ENCODE data around the gene PBOV1. TPM values are rescaled to one million over a fixed set of nuclear protein-coding genes. Genes with fewer than 3 reads are reported as not detected.

PBOV1 gene
- total and polyA plus RNA-seq, 4 experiments from 2014 or later = not detected

GRCh38 chr6:138204792-138205384 lies 13.4 kb downstream of the PBOV1 start:
- no peak overlapping the region for H3K4me3 ChIP-seq (ENCODE audit: low read length in 2 of 2)
- CTCF ChIA-PET (ENCODE audit: partially characterized antibody) = no interaction called here
- H3K36me3 ChIP-seq (ENCODE audit: insufficient read depth, low read length) = no peaks in the 10 kb centered on the region
- H3K9me3 ChIP-seq (ENCODE audit: control insufficient read depth in 1 of 2, low read length in 2 of 2) = no peaks in the 10 kb centered on the region
- POLR2A ChIA-PET (ENCODE audit: partially characterized antibody) = no interaction called here
- Mint-ChIP-seq H3K36me3 (no peaks in the 10 kb centered on the region), H3K4me3 (no peak overlapping the region), H3K9me3 (peaks cover 0 to 3% (median 0%) of the 10 kb centered on the region in 8 donors), H3K4me1 (no peaks in the 10 kb centered on the region), H3K27me3 (peaks cover 14 to 25% of the 10 kb centered on the region in 2 donors), H3K27ac (no peak overlapping the region)
- H3K4me1 ChIP-seq (ENCODE audit: insufficient read depth, low read length) = no peaks in the 10 kb centered on the region
- intact Hi-C loops (cut with micrococcal nuclease) = no loop called here
- no peak for DNase-seq
- H3K27me3 ChIP-seq (ENCODE audit: insufficient read depth, low read length) = no peaks in the 10 kb centered on the region
- no peak overlapping the region for H3K27ac ChIP-seq (ENCODE audit: low read depth, low read length)

- Mint-ChIP-seq H3K36me3 (no peaks in the 10 kb centered on the region), H3K4me3 (no peak overlapping the region), H3K27ac (no peak overlapping the region), H3K9me3 (peaks cover 0 to 3% (median 0%) of the 10 kb centered on the region in 8 donors), H3K27me3 (peaks cover 14 to 23% of the 10 kb centered on the region in 2 donors), H3K4me1 (no peaks in the 10 kb centered on the region)
- intact Hi-C loops (cut with micrococcal nuclease) = no loop called here
- Histone ChIP-seq H3K4me3 (ENCODE audit: low read length in 2 of 2) (no peak overlapping the region), H3K4me1 (ENCODE audit: insufficient read depth, low read length) (no peaks in the 10 kb centered on the region), H3K9me3 (ENCODE audit: control insufficient read depth in 1 of 2, low read length in 2 of 2) (no peaks in the 10 kb centered on the region), H3K36me3 (ENCODE audit: insufficient read depth, low read length) (no peaks in the 10 kb centered on the region), H3K27ac (ENCODE audit: low read depth, low read length) (no peak overlapping the region), H3K27me3 (ENCODE audit: insufficient read depth, low read length) (no peaks in the 10 kb centered on the region)
- ChIA-PET CTCF (ENCODE audit: partially characterized antibody) (no interaction called here), POLR2A (ENCODE audit: partially characterized antibody) (no interaction called here)
- DNase-seq = no peak
Observed at GRCh38 chr6:138204303-138204702, 14.0 kb downstream of the PBOV1 start.

GRCh38 chr6:138203315-138203714 lies 15.0 kb downstream of the PBOV1 start:
- DNase-seq = no peak
- H3K36me3 ChIP-seq (ENCODE audit: insufficient read depth, low read length) = no peaks in the 10 kb centered on the region
- Mint-ChIP-seq H3K4me1 (no peaks in the 10 kb centered on the region), H3K4me3 (no peak overlapping the region), H3K9me3 (peaks cover 0 to 3% (median 0%) of the 10 kb centered on the region in 8 donors), H3K27ac (no peak overlapping the region), H3K27me3 (peaks cover 16 to 21% of the 10 kb centered on the region in 2 donors), H3K36me3 (no peaks in the 10 kb centered on the region)
- no peak overlapping the region for H3K27ac ChIP-seq (ENCODE audit: low read depth, low read length)
- intact Hi-C loops (cut with micrococcal nuclease) = no loop called here
- no peaks in the 10 kb centered on the region for H3K9me3 ChIP-seq (ENCODE audit: control insufficient read depth in 1 of 2, low read length in 2 of 2)
- no peak overlapping the region for H3K4me3 ChIP-seq (ENCODE audit: low read length in 2 of 2)
- POLR2A ChIA-PET (ENCODE audit: partially characterized antibody) = no interaction called here
- H3K27me3 ChIP-seq (ENCODE audit: insufficient read depth, low read length) = no peaks in the 10 kb centered on the region
- CTCF ChIA-PET (ENCODE audit: partially characterized antibody) = no interaction called here
- no peaks in the 10 kb centered on the region for H3K4me1 ChIP-seq (ENCODE audit: insufficient read depth, low read length)

GRCh38 chr6:138201836-138202235 lies 16.5 kb downstream of the PBOV1 start:
- H3K27ac Mint-ChIP-seq = no peak overlapping the region
- ChIA-PET CTCF (ENCODE audit: partially characterized antibody) (no interaction called here), POLR2A (ENCODE audit: partially characterized antibody) (no interaction called here)
- intact Hi-C loops (cut with micrococcal nuclease) = no loop called here
- H3K27me3 Mint-ChIP-seq = peaks cover 16 to 19% of the 10 kb centered on the region in 2 donors
- no peak overlapping the region for H3K4me3 ChIP-seq (ENCODE audit: low read length in 2 of 2)
- no peaks in the 10 kb centered on the region for H3K4me1 ChIP-seq (ENCODE audit: insufficient read depth, low read length)
- H3K27me3 ChIP-seq (ENCODE audit: insufficient read depth, low read length) = no peaks in the 10 kb centered on the region
- no peaks in the 10 kb centered on the region for H3K36me3 Mint-ChIP-seq
- H3K36me3 ChIP-seq (ENCODE audit: insufficient read depth, low read length) = no peaks in the 10 kb centered on the region
- no peaks in the 10 kb centered on the region for H3K4me1 Mint-ChIP-seq
- H3K4me3 Mint-ChIP-seq = no peak overlapping the region
- H3K9me3 Mint-ChIP-seq = peaks cover 0 to 3% (median 0%) of the 10 kb centered on the region in 8 donors
- no peak for DNase-seq
- no peak overlapping the region for H3K27ac ChIP-seq (ENCODE audit: low read depth, low read length)
- no peaks in the 10 kb centered on the region for H3K9me3 ChIP-seq (ENCODE audit: control insufficient read depth in 1 of 2, low read length in 2 of 2)

- H3K27ac Mint-ChIP-seq = no peak overlapping the region
- CTCF ChIA-PET (ENCODE audit: partially characterized antibody) = no interaction called here
- no peak overlapping the region for H3K4me3 ChIP-seq (ENCODE audit: low read length in 2 of 2)
- POLR2A ChIA-PET (ENCODE audit: partially characterized antibody) = no interaction called here
- H3K27me3 ChIP-seq (ENCODE audit: insufficient read depth, low read length) = no peaks in the 10 kb centered on the region
- no peaks in the 10 kb centered on the region for H3K9me3 ChIP-seq (ENCODE audit: control insufficient read depth in 1 of 2, low read length in 2 of 2)
- H3K4me1 Mint-ChIP-seq = no peaks in the 10 kb centered on the region
- intact Hi-C loops (cut with micrococcal nuclease) = no loop called here
- DNase-seq = no peak
- H3K9me3 Mint-ChIP-seq = peaks cover 0 to 3% (median 0%) of the 10 kb centered on the region in 8 donors
- no peak overlapping the region for H3K4me3 Mint-ChIP-seq
- H3K4me1 ChIP-seq (ENCODE audit: insufficient read depth, low read length) = no peaks in the 10 kb centered on the region
- H3K27me3 Mint-ChIP-seq = peaks cover 16 to 23% of the 10 kb centered on the region in 2 donors
- H3K27ac ChIP-seq (ENCODE audit: low read depth, low read length) = no peak overlapping the region
- H3K36me3 ChIP-seq (ENCODE audit: insufficient read depth, low read length) = no peaks in the 10 kb centered on the region
- H3K36me3 Mint-ChIP-seq = no peaks in the 10 kb centered on the region
Observed at GRCh38 chr6:138198430-138199091, 19.7 kb downstream of the PBOV1 start.

GRCh38 chr6:138197570-138197969 lies 20.7 kb downstream of the PBOV1 start:
- H3K27ac Mint-ChIP-seq = no peak overlapping the region
- Histone ChIP-seq H3K9me3 (ENCODE audit: control insufficient read depth in 1 of 2, low read length in 2 of 2) (no peaks in the 10 kb centered on the region), H3K4me1 (ENCODE audit: insufficient read depth, low read length) (no peaks in the 10 kb centered on the region), H3K27me3 (ENCODE audit: insufficient read depth, low read length) (no peaks in the 10 kb centered on the region), H3K4me3 (ENCODE audit: low read length in 2 of 2) (no peak overlapping the region), H3K27ac (ENCODE audit: low read depth, low read length) (no peak overlapping the region), H3K36me3 (ENCODE audit: insufficient read depth, low read length) (no peaks in the 10 kb centered on the region)
- DNase-seq = no peak
- CTCF ChIA-PET (ENCODE audit: partially characterized antibody) = no interaction called here
- H3K36me3 Mint-ChIP-seq = no peaks in the 10 kb centered on the region
- H3K4me1 Mint-ChIP-seq = no peaks in the 10 kb centered on the region
- H3K27me3 Mint-ChIP-seq = peaks cover 16 to 19% of the 10 kb centered on the region in 2 donors
- intact Hi-C loops (cut with micrococcal nuclease) = no loop called here
- H3K4me3 Mint-ChIP-seq = no peak overlapping the region
- POLR2A ChIA-PET (ENCODE audit: partially characterized antibody) = no interaction called here
- peaks cover 0 to 3% (median 0%) of the 10 kb centered on the region in 8 donors for H3K9me3 Mint-ChIP-seq

GRCh38 chr6:138196122-138196738 lies 22.1 kb downstream of the PBOV1 start:
- no peaks in the 10 kb centered on the region for H3K9me3 ChIP-seq (ENCODE audit: control insufficient read depth in 1 of 2, low read length in 2 of 2)
- no peaks in the 10 kb centered on the region for H3K27me3 ChIP-seq (ENCODE audit: insufficient read depth, low read length)
- intact Hi-C loops (cut with micrococcal nuclease) = no loop called here
- no peak overlapping the region for H3K4me3 Mint-ChIP-seq
- no peak for DNase-seq
- no peak overlapping the region for H3K27ac Mint-ChIP-seq
- no peaks in the 10 kb centered on the region for H3K36me3 Mint-ChIP-seq
- H3K4me3 ChIP-seq (ENCODE audit: low read length in 2 of 2) = no peak overlapping the region
- H3K9me3 Mint-ChIP-seq = peaks cover 0 to 3% (median 0%) of the 10 kb centered on the region in 8 donors
- H3K27ac ChIP-seq (ENCODE audit: low read depth, low read length) = no peak overlapping the region
- POLR2A ChIA-PET (ENCODE audit: partially characterized antibody) = no interaction called here
- peaks cover 18 to 19% of the 10 kb centered on the region in 2 donors for H3K27me3 Mint-ChIP-seq
- no peaks in the 10 kb centered on the region for H3K4me1 ChIP-seq (ENCODE audit: insufficient read depth, low read length)
- no peaks in the 10 kb centered on the region for H3K4me1 Mint-ChIP-seq
- H3K36me3 ChIP-seq (ENCODE audit: insufficient read depth, low read length) = no peaks in the 10 kb centered on the region
- CTCF ChIA-PET (ENCODE audit: partially characterized antibody) = no interaction called here
